ENCODE results near the gene RNF114.

- no peak for TF ChIP-seq CTCF (conservative IDR thresholded peaks at IDR 0.05 in 1 of 2, IDR thresholded peaks at IDR 0.05 in 1 of 2; ENCODE audit: extremely low read depth in 1 of 2, insufficient read depth in 1 of 2, low read depth in 1 of 2, low read length in 2 of 2)
- no peak for TF ChIP-seq EZH2 (IDR thresholded peaks at IDR 0.05; ENCODE audit: borderline replicate concordance, low read length)
These were observed 53.3 kb downstream of the RNF114 start for GRCh38 chr20:49989234-49990065.

Data from mammary epithelial cell (primary cell).